Measurements from ENCODE around the gene ADAM12. TPM values are rescaled to one million over a fixed set of nuclear protein-coding genes. Genes with fewer than 3 reads are reported as not detected.

ADAM12 gene
- total and polyA plus RNA-seq, 10 of the 15 experiments (the other 5 are each of a cell fraction or from before 2014, with no cell fraction given): under 0.01 to 0.62 (median 0.04) TPM; not detected in 5

DNA sequence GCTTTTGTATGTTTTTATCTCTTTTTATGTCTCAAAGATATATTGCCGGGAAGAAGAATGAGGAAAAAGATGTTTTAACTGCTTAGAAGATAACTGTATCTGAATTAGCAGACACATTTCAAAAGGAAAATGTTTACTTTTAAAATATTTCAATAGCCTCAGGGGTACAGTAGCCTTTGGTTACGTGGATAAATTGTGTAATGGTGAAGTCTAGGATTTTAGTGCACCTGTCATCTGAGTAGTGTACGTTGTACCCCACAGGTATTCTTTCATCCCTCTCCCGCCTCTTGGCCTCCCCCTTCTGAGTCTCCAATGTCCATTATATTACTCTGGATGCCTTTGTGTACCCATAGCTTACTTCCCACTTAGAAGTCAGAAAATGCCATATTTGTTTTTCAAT, 269.8 kb downstream of the ADAM12 start (continued):
- TF ChIP-seq, protein P1, sequence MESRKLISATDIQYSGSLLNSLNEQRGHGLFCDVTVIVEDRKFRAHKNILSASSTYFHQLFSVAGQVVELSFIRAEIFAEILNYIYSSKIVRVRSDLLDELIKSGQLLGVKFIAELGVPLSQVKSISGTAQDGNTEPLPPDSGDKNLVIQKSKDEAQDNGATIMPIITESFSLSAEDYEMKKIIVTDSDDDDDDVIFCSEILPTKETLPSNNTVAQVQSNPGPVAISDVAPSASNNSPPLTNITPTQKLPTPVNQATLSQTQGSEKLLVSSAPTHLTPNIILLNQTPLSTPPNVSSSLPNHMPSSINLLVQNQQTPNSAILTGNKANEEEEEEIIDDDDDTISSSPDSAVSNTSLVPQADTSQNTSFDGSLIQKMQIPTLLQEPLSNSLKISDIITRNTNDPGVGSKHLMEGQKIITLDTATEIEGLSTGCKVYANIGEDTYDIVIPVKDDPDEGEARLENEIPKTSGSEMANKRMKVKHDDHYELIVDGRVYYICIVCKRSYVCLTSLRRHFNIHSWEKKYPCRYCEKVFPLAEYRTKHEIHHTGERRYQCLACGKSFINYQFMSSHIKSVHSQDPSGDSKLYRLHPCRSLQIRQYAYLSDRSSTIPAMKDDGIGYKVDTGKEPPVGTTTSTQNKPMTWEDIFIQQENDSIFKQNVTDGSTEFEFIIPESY (IDR thresholded peaks at IDR 0.05): no peak
- TF ChIP-seq CEBPB (IDR thresholded peaks at IDR 0.05; ENCODE audit: borderline replicate concordance in 1 of 2, low read depth in 2 of 2, low read length in 2 of 2) (no peak), JUNB (IDR thresholded peaks at IDR 0.05) (no peak), RAD51 (IDR thresholded peaks at IDR 0.05) (no peak), NBN (IDR thresholded peaks at IDR 0.05) (no peak), SREBF1 (IDR thresholded peaks at IDR 0.05; ENCODE audit: low read length) (no peak)

DNA sequence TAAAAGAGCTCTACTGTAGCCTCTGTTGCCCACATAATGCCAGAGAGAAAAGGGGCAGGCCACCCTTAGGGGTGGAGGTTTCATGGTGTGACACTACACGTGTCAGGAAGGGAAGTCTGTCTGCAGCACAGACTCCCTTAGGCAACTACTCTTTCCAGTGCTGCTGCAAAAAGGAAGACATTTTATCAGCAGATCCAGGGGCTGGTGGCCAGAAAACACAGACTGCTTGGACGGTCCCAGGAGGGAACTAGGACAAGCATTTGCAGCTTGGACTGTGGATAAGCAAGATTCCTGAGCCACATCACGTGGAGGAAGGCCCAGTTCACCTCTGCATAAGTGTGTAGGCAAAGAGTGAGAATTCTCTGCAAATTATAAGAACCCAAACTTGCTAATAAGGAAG, 271.1 kb downstream of the ADAM12 start:
- Histone ChIP-seq H3K4me2 (ENCODE audit: control insufficient read depth, insufficient read depth) (no peak overlapping the region), H3K79me2 (ENCODE audit: control insufficient read depth, insufficient read depth, low read length) (no peaks in the 10 kb centered on the region), H3K27me3 (replicated peaks in 1 of 2; ENCODE audit: control insufficient read depth in 2 of 2, insufficient read depth in 2 of 2, low read length in 1 of 2) (no peaks in the 10 kb centered on the region), H3K27ac (ENCODE audit: control insufficient read depth, insufficient read depth) (no peak overlapping the region), H3K9me3 (replicated peaks; ENCODE audit: control insufficient read depth, insufficient read depth, low read length) (no peaks in the 10 kb centered on the region), H2AFZ (ENCODE audit: control insufficient read depth, low read depth, low read length) (no peak overlapping the region), H4K20me1 (ENCODE audit: control insufficient read depth, insufficient read depth) (no peaks in the 10 kb centered on the region), H3K9ac (ENCODE audit: control insufficient read depth, insufficient read depth, low read length) (no peak overlapping the region), H3K36me3 (ENCODE audit: control insufficient read depth in 2 of 2, insufficient read depth in 2 of 2, low read length in 1 of 2) (no peaks in the 10 kb centered on the region), H3K4me1 (ENCODE audit: control insufficient read depth, insufficient read depth, low read length) (no peaks in the 10 kb centered on the region), H3K4me3 (no peak overlapping the region)
- 2% methylated on average over 3 of the region's 3 CpGs for whole genome bisulfite sequencing (ENCODE audit: insufficient coverage, insufficient replicate concordance, low lambda C conversion rate, missing lambda C conversion rate)
- ChIA-PET RAD21 (ENCODE audit: unreplicated experiment) (no interaction called here), CTCF (no interaction called here), POLR2A (no interaction called here), SMC1A (ENCODE audit: uncharacterized antibody, unreplicated experiment) (no interaction called here)
- FAIRE-seq (no peak), ATAC-seq (no peak), DNase-seq (ENCODE audit: low read depth, low spot score) (no peak)
- TF ChIP-seq ETV6 (conservative IDR thresholded peaks at IDR 0.05 in 1 of 2, IDR thresholded peaks at IDR 0.05 in 1 of 2; ENCODE audit: borderline replicate concordance in 1 of 2, low read depth in 1 of 2) (no peak), SMAD1 (IDR thresholded peaks at IDR 0.05; ENCODE audit: low read depth, partially characterized antibody) (no peak), RBBP5 (conservative IDR thresholded peaks at IDR 0.05) (no peak)
- TF ChIP-seq, protein P2, sequence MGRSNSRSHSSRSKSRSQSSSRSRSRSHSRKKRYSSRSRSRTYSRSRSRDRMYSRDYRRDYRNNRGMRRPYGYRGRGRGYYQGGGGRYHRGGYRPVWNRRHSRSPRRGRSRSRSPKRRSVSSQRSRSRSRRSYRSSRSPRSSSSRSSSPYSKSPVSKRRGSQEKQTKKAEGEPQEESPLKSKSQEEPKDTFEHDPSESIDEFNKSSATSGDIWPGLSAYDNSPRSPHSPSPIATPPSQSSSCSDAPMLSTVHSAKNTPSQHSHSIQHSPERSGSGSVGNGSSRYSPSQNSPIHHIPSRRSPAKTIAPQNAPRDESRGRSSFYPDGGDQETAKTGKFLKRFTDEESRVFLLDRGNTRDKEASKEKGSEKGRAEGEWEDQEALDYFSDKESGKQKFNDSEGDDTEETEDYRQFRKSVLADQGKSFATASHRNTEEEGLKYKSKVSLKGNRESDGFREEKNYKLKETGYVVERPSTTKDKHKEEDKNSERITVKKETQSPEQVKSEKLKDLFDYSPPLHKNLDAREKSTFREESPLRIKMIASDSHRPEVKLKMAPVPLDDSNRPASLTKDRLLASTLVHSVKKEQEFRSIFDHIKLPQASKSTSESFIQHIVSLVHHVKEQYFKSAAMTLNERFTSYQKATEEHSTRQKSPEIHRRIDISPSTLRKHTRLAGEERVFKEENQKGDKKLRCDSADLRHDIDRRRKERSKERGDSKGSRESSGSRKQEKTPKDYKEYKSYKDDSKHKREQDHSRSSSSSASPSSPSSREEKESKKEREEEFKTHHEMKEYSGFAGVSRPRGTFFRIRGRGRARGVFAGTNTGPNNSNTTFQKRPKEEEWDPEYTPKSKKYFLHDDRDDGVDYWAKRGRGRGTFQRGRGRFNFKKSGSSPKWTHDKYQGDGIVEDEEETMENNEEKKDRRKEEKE (IDR thresholded peaks at IDR 0.05): no peak
- BruUV-seq (replicated peaks): no TSS peak
- intact Hi-C loops (cut with micrococcal nuclease; ENCODE audit: unreplicated experiment): no loop called here
- in situ Hi-C loops (cut with MboI): no loop called here

Measured in GM12878 (cell line).